DMS114 treated with DMSO at 0.1 percent for 48 hours (cell line): Measurements from ENCODE around the gene SH2B3.
"Not testable (repeated sequence)": the region's sequence is repeated elsewhere in the genome, so short reads cannot be mapped to it uniquely, and the experiment has no call there.

Experiments
- DNase-seq: peaks from one replicate; lab custom pipeline; 2025; ENCODE audit not compliant: unreplicated experiment; lab: John Stamatoyannopoulos, UW

The SH2B3 gene

DNA sequence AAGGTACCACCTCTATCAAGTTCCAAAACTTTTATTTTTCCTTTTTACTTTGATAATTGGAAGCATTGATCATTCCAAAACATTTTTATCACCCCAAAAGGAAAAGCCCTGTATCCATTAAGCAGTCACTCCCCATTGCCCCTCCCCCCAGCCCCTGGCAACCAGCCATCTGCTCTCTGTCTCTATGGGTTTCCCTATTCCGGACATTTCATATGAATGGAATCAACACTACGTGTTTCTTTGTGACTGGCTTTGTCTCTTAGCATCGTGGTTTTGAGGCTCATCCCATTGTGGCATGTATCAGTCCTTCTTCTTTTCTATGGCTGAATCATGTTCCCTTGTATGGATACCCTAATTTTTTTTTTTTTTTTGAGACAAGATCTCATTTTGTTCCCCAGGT is 18.8 kb upstream of the SH2B3 start:
- DNase-seq = no peak

DNA sequence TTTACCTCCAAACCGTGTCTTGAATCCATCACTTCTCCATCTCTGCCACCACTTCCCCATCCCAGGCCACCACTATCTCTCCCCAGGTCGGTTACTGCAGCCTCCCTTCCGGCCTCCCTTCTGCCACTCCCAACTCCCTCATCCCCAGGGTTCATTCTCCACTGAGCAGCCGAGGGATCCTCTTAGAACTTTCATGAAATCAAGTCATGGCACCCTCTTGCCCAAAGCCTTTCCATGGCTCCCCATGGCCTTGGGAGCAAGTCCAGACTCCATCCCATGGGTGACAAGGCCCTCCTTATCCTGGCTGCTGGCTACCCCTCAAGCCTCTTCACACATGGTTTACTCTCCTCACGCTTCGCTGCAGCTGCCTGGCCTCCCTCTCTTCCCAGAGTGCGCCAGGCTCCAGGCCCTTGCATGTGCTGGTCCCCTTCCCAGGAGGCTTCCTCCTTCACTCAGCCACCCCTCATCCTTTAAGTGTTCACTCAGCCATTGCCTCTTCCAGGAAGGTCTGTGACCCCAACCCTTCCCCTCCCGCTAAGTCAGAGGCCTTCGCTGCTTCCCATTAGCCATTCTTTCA is 17.9 kb upstream of the SH2B3 start:
- DNase-seq = no peak

DNA sequence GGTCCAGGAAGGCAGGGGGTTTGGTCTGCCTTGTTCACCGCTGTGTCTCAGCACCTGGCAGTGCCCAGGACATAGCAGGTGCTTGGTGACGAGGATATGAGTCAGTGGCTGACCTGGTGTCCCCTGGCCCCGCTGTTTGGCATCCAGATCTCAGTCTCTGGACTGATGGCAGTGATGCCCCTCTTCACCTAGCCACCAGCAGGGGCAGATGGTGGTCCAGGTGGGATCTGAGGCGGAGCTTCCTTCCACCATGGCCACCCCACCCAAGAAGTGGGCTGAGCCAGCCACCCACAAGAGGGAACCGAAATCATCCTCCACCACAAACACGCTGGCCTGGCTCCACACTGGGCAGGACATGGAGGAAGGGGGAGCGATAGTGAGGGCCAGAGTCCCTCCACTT is 16.1 kb upstream of the SH2B3 start:
- no peak for DNase-seq

DNA sequence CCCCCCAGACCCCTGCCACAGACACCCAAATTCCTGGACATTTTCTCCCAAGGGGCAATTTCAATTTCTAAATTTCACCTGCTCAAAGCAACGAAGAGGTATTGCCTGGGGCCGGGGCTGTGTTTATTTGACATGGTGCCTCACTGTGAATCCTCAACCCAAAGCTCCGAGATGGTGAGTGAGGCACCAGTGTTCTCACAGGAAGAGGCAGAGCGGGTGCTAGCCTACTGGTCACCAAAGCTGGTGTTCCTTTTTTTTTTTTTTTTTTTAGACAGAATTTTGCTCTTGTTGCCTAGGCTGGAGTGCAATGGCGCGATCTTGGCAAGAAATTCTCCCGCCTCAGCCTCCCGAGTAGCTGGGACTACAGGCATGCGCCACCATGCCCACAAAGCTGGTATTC is 14.8 kb upstream of the SH2B3 start:
- no peak for DNase-seq

DNA sequence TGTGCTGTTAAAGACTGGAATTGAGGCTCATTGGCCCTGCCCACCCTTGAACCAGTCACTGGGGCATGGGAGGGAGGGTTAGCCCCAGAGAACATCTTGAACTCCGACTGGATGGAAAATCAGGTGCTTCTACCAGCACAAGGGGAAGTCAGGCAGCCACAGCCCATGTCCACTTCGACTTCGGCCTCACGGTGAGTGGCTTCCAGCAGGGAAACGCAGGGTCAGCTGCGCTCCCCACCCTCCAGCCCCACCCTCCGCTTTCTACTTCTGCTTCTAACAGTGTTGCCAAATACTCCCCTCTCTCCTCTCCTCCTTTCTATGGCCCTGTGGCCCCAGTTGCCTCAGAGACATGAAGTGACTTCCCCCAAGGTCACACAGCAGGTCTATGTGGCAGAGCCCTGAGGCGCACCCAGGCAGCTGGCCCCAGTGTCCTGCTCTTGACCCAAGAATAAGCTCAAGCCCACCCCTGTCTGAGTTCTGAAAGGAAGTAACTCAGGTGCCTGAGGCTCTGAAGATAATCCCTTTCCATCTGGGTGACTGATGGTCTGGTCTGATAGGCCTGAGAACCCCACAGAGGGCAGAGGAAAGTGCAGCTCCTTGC is 11.9 kb upstream of the SH2B3 start:
- no peak for DNase-seq

DNA sequence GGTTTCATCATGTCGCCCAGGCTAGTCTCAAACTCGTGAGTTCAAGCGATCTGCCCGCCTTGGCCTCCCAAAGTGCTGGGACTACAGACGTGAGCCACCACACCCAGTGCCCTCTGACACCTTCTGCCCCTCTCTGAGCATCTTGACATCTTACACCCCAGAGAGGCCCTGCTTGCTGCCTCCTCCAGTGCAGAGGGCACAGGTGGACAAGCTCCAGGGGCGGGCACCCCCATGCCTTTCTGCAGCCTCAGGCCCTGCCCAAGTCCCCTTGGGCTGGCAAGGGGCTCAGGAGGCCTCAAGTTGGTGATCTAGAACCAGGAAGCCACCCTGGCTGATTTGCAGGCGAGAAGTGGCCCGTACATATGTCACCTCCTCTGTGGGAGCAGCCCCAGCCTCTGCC is 11.2 kb upstream of the SH2B3 start:
- DNase-seq = no peak

DNA sequence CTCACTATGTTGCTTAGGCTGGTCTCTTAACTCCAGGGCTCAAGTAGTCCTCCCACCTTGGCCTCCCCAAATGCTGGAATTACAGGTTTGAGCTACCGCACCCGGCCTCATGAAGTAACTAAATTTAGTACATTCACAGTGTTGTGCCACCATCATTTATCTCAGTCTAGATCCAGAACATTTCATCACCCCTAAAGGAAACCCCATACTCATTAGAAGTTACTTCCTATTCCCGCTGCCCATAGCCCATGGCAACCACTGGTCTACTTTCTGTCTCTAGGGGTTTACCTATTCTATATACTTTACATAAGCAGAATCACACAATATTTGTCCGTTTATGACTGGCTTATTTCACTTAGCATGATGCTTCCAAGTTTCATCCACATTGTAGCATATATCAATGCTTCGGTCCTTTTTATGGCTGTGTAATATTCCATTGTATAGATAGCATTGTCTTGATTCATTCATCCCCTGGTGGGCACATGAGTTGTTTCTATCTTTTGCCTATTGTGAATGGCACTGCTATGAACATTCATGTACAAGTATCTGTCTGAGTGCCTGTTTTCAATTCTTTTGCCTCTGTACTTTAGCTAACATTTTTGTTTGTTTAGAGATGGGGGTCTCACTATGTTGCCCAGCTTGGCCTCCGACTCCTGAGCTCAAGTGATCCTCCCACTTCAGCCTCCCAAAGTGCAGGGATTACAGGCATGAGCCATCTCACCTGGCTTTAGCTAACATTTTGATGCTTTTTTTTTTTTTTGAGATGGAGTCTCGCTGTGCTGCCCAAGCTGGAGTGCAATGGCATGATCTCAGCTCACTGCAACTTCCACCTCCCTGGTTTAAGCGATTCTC is 10.2 kb upstream of the SH2B3 start:
- DNase-seq = no peak

DNA sequence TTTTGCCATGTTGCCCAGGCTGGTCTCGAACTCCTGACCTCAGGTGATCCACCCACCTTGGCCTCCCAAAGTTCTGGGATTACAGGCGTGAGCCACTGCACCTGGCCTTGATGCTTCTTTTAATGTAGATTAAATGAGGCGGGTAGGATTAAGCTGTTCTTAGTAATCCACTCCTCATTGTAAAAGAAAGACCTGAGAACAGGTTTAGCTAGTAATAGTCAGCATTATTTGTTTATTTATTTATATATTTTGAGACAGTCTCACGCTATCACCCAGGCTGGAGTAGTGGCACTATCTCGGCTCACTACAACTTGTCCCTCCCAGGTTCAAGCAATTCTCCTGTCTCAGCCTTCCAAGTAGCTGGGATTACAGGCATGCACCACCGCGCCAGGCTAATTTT is 9.5 kb upstream of the SH2B3 start:
- not testable (repeated sequence) for DNase-seq

DNA sequence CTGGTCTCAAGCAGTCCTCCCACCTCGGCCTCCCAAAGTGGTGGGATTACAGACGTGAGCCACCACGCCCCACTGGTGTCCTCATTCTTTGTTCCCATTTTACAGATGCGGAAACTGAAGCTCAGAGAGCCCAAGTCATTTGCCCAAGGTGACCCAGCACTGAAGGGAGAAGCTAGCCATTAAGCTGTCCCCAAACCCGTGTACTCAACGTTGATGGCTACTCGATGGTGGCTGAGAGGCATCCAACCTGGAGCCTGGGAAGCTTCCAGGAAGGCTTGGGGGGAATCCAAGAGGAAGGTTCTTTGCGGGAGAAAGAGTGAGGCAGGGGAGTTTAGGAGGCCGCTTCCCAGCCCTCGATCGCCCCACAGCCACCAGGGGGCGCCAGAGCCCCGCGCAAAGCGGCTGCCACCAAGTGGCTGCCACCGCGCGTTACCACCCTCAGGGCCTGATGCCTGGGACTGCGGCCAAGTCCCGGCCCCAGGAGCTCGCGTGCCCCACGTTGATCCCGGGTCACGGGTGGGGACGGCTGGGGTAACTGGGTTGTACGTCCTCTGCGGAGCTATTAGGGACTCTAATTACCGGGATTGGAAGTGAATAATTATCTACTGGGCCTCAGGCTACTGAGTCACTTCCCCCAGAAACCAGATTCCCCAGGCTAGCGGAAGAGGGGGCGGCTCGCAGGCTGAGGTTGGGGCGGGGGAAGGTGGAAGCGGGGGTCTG is 8.8 kb upstream of the SH2B3 start:
- peak; percentile 73 for DNase-seq

DNA sequence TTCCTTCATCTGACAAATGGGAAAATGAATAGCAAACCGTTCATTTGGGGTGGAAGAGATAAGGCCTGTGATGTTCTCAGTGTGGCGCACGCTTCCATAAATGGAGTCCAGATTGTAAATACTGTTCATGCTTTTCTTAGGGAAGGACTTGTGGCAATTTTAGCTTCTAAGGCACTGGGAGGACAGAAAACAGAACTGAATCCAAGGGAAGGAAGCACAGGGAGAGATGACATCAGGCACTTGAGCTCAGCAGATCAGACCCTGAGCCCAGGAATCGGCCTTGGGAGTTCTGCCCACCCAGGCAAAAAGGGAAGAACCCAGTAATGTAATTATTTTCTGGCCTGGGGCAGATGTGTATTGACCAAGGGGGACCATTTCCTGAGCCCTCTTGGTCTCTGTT is 7.2 kb upstream of the SH2B3 start:
- no peak for DNase-seq

DNA sequence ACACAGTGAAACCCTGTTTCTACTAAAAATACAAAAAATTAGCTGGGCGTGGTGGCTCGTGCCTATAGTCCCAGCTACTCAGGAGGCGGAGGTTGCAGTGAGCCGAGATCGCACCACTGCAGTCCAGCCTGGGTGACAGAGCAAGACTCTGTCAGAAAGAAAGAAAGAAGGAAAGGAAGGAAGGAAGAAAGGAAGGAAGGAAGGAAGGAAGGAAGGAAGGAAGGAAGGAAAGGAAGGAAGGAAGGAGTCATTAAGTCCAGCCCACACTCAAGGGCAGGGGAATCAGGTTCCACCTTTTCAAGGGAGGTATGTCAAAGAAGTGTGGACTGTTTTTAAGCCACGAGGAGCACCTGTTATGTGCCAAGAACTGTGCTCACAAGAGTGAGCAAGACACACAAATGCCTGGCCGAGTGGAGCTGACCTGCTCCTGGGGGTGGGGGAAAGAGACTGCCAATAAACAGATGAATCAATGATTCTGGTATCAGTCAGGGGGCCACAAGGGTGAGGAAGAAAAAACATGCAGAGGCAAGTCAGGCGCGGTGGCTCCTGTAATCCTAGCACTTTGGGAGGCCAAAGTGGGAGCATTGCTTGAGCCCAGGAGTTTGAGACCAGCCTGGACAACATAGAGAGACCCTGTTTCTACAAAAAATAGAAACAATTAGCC is 5.8 kb upstream of the SH2B3 start:
- not testable (repeated sequence) for DNase-seq

DNA sequence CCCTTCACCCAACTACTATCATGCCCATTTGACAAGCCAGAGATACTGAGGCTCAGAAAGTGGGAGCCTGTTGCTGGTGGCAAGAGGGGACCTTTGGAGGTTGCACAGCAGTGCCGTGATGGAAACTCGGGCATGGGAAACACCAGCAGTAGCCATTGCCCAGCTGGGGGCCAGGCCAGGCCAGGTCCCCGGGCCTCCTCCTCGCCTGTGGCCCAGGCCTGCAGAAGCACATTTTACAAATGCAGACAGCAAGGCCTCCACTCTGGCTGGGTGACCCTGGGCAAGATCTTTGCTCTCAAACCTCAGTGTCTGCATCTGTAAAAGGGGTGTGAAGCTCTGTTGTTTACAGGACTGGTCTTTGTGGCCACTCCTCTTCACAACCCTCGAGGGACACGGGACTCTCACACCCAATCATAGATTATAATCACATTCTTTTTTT is 4.5 kb upstream of the SH2B3 start:
- DNase-seq = no peak

DNA sequence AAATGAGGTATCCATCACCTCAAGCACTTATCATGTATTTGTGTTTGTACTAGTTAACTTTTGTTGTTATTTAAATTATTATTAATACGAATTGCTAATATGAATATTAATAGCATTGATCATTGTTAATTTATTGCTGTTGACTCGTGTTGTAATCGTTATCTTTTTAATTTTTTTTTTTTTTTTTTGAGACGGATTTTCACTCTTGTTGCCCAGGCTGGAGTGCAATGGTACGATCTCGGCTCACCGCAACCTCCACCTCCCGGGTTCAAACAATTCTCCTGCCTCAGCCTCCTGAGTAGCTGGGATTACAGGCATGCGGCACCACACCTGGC is 3.3 kb upstream of the SH2B3 start:
- DNase-seq = not testable (repeated sequence)

DNA sequence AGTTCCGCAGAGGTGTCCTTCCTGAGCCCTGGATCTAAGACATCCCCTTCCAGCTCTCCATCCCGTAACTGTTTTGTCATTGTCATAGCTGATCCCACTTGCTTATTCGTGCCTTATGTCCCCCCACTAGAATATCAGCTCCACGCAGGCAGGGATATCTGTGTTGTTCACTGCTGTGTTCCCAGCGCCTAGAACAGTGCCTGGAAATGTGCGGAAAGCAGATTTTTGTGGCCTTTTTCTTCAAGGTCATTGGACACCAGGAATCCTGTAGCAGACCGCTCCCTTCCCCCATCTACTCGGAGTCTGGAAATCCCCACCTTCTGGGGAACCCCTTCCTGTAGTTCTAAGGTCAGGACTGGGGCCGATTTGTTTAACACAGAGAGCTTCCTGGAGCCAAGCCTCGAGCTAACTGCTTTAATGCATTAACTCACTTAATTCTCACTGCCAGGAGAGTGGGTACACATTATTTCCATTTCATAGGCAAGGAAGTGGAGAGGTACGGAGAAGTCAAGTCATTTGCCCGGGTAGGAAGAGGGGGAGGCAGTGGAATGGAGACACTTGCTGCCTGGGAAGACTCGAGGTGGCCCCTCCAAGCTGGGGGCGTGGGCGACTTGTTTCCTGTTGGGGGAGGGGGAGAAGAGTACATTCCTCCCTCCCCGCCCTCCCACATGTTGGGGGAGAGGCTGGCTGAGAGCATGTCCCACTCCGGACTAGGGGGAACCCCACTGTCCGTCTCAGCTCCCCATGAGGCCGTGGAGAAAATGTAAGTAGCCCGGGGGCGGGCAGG is 1.2 kb upstream of the SH2B3 start:
- DNase-seq = no peak

DNA sequence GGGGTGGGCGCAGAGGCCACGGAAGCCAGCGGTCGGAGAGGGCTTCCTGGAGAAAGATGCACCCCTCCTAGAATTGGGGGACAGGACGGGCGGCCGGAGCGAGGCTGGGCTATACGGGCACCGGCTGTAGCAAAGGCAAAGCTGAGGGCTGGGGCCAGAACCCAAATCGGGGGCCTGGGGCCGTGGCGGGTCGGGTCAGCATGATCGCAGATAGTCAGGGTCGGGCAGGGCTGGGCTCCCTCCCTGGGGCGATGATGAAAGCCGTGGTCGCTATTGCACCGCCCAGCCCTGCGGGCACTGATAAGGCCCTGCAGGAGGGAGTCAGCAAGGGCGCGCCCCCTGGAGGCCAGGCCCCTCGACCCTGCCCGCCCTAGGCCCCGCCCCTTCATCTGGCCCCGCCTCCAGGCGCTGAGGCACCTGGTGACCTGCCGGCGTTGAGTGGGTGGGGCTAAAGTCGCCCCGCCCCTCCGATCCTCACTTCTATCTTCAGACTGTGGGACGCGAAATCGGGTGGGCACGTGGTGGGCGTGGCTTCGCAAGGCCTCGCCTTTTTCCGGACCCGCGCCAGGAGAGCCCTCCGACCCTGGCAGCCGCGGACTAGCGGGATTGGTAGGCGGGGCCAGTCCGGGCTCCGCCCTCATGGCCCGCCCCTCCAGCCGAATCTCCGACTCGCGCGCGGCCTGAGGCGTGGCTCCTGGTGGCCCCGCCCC is 419 bp upstream of the SH2B3 start:
- DNase-seq = peak; percentile 82

DNA sequence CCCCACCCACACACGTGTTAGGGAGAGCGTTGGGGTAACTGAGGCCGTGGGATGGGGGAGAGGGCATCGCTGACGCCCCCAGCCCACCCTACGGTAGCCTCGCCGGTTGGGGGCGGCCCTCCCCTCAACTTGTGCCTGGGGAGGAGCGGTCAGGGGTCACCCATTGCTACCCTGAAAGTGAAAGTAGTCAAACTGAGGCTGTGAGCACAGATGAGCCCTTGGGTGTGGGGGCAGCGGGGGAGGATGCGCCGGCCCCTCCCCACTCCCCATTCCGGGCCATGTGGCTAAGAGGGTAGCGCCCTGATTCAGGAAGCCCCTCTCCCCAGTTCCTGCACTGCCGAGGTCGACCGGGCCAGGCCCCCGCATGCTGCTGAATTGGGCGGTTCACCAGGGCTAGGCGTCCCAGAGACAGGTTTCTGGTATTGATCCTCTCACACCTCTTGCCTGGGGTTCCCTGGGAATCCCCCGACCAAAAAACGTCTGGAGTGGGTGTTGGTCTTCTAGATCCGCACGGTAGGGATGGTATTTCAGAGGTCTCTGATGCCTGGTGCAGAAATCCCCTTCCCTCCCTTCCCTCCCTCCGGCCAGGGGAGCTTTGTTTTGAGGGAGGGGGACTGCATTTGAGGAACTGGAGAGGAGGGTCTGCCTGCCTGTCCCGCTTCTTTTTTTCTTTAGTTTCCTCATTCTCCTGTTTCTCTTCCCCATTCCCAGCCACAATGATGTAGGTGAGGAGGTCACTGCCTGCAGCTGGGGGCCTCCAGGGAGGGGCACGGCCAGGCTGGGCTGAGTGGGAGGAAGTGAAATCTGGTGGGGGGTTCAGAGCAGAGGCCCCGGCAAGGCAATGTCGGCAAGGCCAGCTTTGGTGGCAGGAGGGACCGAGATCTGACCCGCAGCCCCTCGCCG is 1.0 kb downstream of the SH2B3 start:
- DNase-seq = no peak

DNA sequence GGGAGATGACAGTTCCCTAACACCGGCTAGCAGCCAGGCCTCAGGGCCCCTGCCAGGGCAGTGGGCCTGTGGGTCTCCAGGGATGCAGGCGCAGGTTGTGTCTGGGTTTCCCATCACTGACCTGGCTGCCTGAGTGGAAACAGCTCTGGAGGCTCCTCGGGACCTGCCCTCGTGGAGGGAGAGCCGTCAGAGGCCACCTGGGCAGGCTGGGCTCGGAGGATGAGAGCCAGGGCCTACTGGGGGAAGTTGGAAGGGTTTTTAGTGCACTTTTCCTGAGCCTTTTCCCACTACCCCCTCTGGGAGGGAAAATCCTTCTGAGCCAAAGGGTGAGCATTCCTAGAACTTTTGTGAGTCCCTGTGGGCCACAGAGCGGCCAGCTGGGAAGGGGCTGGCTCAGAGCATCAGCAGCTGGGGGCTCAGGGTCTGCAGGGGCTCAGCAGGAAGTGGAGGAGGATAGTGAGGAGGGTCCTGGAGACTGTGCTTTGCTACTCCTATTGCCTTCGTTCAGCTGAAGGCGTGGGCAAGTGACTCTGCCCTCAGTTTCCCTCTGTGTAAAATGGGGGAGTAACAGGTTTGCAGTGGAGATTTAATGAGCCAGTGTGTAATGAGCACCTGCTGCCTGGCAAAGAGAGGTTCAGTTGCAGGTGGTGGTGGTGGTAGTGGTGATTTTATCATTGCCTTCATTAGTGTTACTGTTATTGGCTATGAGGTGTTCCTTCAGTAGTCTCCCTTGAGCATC is 1.8 kb downstream of the SH2B3 start:
- no peak for DNase-seq

DNA sequence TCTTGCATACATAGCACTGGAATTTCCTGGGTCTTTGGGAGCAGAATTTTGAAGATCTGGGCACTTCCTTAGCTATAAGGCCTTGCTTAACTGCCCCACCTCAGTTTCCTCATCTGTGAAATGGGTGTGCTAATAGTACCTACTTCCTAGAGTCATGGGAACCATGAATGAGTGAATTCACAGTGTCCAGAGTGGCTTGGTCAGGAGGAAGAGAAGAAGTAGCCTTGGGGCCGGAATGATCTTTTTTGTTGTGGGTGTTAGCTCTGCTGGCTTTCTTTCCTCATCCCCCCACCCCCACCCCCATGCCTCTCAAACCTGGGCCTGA is 2.4 kb downstream of the SH2B3 start:
- DNase-seq = no peak
